GM20431 (cell line): Measurements from ENCODE around the gene DCHS1.

ENCODE experiments used
- in situ Hi-C: fragments of 300-500 bp; cut with MseI, MboI; formaldehyde crosslinking; loops from one replicate; pipeline ENCODE4 v1.15.0; 2020; ENCODE audit warnings: low sequenced_read_pairs; ENCODE audit not compliant: unreplicated experiment

The DCHS1 gene

GRCh38 chr11:6602096-6602940 is 53.3 kb downstream of the DCHS1 start:
- in situ Hi-C loops: no loop called here

GRCh38 chr11:6601041-6601461 is 54.6 kb downstream of the DCHS1 start:
- in situ Hi-C loops: no loop called here

DNA sequence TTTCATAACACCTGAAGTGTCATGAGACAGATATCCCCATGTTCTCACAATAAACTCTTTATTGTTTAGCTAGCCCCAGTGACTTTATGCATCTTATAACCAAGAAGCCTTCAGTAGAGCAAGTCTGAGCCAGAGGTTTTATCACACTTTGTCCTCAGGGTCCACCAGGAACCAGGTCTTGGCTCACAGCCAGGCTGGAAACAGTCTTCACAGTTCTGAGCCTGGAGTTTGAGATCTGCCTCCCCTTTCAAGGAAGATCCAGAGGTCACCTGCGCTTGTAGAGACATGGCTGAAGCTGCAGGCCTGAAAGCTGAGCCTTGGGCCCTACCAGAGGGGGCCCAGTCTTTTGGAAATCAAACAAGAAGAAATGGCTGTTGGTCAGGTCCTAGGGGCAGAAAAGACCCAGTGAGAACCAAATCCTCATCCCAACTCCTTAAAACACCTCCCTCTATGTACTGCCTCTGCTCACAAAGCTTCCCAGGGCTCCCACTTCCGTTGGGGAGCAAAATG is 55.7 kb downstream of the DCHS1 start:
- in situ Hi-C loops: no loop called here

DNA sequence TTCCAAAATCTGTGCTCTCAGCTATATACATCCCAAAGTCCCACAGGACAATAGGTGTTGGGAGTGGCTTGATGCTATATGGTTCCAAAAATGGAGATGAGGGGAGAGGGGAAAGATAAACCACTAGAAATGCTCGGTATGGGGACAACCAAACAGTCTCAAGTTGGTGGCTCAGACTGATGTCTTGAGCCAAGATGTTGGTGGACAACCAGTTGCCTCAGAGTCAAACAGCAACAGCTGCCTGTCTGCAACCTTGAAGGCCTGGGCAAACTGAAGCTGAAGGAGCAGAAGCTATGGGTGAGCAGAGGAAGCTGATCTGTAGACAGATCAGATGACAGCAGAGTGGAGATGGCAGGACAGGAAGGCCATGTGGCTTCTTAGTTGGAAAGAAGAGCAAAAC is 56.2 kb downstream of the DCHS1 start:
- in situ Hi-C loops: no loop called here

- in situ Hi-C loops: no loop called here
Measured at GRCh38 chr11:6598555-6598954, 57.1 kb downstream of the DCHS1 start.

GRCh38 chr11:6596239-6596877 is 59.3 kb downstream of the DCHS1 start:
- in situ Hi-C loops: no loop called here

- in situ Hi-C loops: no loop called here
Measured at GRCh38 chr11:6594142-6594768, 61.4 kb downstream of the DCHS1 start.

GRCh38 chr11:6588018-6588417 is 67.6 kb downstream of the DCHS1 start:
- in situ Hi-C loops: no loop called here

GRCh38 chr11:6587360-6587953 is 68.2 kb downstream of the DCHS1 start:
- in situ Hi-C loops: no loop called here

- in situ Hi-C loops: no loop called here
Measured at GRCh38 chr11:6586434-6587359, 68.9 kb downstream of the DCHS1 start.

- in situ Hi-C loops: no loop called here
Measured at GRCh38 chr11:6584528-6584927, 71.1 kb downstream of the DCHS1 start.

- in situ Hi-C loops: no loop called here
Measured at GRCh38 chr11:6583584-6583983, 72.0 kb downstream of the DCHS1 start.

DNA sequence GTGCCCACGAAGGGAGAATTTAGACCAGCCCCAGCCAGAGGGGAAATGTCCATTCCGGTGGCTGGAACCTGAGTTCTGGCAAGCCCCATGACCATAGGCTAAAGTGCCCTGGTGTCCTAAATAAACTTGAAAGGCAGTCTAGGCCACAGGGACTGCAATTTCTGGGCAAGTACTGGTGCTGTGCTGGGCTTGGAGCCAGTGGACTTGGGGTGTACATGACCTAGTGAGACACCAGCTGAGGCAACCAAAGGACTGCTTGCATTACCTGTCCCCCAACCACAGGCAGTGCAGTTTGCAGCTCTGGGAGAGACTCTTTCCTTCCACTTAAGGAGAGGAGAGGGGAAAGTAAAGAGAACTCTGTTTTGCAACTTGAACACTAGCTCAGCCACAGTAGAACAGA is 75.9 kb downstream of the DCHS1 start:
- in situ Hi-C loops: no loop called here

GRCh38 chr11:6578134-6578533 is 77.5 kb downstream of the DCHS1 start:
- in situ Hi-C loops: no loop called here

DNA sequence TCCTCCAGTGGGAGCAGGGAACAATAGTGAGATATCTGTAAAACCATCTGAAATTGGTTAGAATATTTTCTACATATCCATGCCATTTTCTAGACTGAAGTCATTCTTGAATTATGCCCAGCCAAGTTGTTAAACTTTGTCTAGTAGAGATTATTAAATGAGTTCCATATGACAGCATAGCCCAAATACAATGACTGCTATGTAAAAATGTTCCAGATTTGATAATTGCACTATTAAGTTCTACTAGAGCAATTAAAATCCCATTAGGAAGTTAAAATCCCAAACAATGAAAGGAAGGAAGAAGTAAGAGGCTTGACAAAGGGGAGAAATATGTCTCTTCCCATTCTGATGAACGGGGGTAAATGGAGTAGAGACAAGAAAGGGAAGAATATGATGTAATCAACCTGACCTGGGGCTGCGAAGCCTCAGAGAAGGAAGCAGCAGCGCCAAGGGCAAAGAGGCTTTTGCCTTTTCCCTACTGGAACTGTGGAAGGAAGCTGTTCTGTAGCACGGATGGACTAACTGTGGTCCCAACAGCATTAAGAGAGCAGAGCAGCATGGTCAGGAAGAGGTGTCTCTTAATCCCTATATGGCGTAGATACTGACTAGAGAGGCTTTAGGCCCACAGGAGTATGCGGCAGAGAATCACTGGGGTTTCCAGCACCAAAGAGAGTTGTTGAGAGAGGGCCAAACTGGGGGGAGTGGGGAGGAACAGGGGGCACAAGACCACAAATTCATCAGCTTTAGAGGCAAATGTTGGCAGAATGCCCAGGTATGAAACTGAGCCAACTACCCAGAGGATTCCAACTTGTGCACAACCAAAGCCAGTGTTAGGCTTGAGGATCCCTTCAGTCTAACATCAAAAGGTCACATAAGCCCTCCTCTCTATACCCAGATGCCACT is 78.9 kb downstream of the DCHS1 start:
- in situ Hi-C loops: no loop called here

DNA sequence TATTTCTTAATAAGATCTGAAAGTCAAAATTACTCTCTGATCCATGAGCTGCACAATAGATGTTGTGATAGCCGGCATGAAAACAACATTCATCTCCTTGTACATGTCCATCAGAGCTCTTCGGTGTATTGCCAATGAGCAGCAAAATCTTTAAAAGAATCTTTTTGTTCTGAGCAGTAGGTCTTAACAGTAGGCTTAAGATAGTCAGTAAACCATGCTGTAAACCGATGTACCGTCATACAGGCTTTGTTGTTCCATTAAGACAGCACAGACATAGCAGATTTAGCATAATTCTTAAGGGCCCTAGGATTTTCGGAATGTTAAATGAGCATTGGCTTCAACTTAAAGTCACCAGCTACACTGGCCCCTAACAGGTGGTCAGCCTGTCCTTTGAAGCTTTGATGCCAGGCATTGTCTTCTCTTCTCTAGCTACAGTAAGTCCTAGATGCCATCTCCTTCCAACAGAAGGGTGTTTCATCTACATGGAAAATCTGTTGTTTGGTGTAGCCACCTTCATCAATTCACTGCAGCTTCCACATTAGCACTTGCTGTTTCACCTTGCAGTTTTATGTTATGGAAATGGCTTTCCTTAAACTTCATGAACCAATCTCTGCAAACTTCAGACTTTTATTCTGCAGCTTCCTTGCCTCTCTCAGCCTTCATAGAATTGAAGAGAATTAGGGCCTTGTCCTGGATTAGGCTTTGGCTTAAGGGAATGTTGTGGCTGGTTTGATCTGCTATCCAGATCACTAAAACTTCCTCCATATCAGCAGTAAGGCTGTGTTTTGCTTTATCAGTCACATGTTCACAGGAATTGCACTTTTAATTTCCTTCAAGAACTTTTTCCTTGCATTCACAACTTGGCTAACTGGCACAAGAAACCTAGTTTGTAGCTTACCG is 80.5 kb downstream of the DCHS1 start:
- in situ Hi-C loops: no loop called here

DNA sequence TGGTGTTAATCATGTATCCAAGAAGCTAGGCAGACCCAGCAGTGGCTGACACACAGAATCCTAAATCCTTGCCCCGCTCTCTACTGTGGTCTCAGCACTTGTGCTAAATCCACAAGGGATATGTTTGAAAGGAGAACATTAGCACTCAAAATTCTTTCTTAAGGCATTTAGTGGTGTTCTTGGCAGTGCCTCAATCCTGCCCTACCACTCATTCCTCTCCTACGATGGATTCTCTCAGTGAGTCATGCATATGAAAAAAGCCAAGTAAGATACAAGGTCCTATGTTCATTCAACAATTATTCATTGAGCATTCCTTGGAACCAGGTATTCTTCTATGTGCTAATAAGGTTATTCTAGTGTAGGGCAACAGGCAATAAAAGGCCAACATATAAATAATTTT is 83.4 kb downstream of the DCHS1 start:
- in situ Hi-C loops: no loop called here
